ENCODE data around the gene SSH2. TPM values are rescaled to one million over a fixed set of nuclear protein-coding genes. Genes with fewer than 3 reads are reported as not detected.

SSH2 gene
- total and polyA plus RNA-seq, 2 of the 13 experiments (the other 11 are each of a cell fraction or from before 2014, with no cell fraction given): 6.0 to 6.4 TPM

GRCh38 chr17:29613352-29613837 is 316.6 kb downstream of the SSH2 start (continued):
- TF ChIP-seq ZNF512B (CRISPR knock-in tag; IDR thresholded peaks at IDR 0.05; ENCODE audit: borderline replicate concordance): no peak
- TF ChIP-seq ZNF274 (CRISPR knock-in tag; IDR thresholded peaks at IDR 0.05): no peak
- no peak; the same call in 1 of the 2 replicates for TF ChIP-seq BRD4 (CRISPR knock-in tag; IDR thresholded peaks at IDR 0.05)
- TF ChIP-seq, protein P1, sequence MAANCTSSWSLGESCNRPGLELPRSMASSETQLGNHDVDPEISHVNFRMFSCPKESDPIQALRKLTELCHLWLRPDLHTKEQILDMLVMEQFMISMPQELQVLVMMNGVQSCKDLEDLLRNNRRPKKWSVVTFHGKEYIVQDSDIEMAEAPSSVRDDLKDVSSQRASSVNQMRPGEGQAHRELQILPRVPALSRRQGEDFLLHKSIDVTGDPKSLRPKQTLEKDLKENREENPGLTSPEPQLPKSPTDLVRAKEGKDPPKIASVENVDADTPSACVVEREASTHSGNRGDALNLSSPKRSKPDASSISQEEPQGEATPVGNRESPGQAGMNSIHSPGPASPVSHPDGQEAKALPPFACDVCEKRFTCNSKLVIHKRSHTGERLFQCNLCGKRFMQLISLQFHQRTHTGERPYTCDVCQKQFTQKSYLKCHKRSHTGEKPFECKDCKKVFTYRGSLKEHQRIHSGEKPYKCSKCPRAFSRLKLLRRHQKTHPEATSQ (CRISPR knock-in tag; IDR thresholded peaks at IDR 0.05; ENCODE audit: borderline replicate concordance): peak; percentile 88; the same call in 1 of the 2 replicates
- TF ChIP-seq ZHX2 (IDR thresholded peaks at IDR 0.05; ENCODE audit: low read depth): no peak
- TF ChIP-seq ZHX2 (CRISPR knock-in tag; IDR thresholded peaks at IDR 0.05; ENCODE audit: borderline replicate concordance): no peak
- peak; percentile 87; the same call in 1 of the 2 replicates for TF ChIP-seq TMF1 (CRISPR knock-in tag; IDR thresholded peaks at IDR 0.05; ENCODE audit: low read depth)
- peak; percentile 60; the same call in 1 of the 2 replicates for TF ChIP-seq HDAC2 (CRISPR knock-in tag; IDR thresholded peaks at IDR 0.05)
- TF ChIP-seq, protein P2, sequence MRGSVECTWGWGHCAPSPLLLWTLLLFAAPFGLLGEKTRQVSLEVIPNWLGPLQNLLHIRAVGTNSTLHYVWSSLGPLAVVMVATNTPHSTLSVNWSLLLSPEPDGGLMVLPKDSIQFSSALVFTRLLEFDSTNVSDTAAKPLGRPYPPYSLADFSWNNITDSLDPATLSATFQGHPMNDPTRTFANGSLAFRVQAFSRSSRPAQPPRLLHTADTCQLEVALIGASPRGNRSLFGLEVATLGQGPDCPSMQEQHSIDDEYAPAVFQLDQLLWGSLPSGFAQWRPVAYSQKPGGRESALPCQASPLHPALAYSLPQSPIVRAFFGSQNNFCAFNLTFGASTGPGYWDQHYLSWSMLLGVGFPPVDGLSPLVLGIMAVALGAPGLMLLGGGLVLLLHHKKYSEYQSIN (CRISPR knock-in tag; IDR thresholded peaks at IDR 0.05; ENCODE audit: borderline replicate concordance): no peak
- no peak for TF ChIP-seq ZEB1 (IDR thresholded peaks at IDR 0.05; ENCODE audit: insufficient replicate concordance, low read depth)
- no peak; the same call in 1 of the 2 replicates for TF ChIP-seq HMGXB3 (CRISPR knock-in tag; IDR thresholded peaks at IDR 0.05; ENCODE audit: borderline replicate concordance)
- peak; percentile 91 for TF ChIP-seq ZNF792 (CRISPR knock-in tag; IDR thresholded peaks at IDR 0.05)
- no peak for TF ChIP-seq GATA4 (IDR thresholded peaks at IDR 0.05; ENCODE audit: borderline replicate concordance, low read depth)

All from HepG2 (cell line).